ENCODE results near the gene DMRTB1.

The DMRTB1 gene

DNA sequence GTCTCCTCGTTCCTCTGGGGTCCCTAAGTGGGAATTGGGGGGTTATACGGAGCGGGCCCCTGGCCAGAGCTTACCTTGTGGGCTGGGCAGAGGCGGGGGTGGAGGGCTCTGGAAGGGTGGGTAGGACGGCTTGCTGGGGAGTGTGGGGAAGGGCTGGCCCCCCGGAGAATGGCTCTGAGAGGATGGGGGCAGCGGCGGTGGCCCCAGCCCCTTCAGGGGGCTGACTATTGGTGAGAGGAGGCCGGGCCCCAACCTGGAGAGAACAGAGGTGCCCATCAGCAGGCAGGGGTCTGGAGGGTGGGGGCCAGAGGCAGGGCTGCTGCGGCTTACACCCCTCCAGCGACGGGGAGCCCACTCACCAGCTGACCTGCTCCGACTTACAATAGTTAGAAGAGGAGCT lies 50.6 kb downstream of the DMRTB1 start:
- H2BK5ac ChIP-seq (ENCODE audit: low read depth, low read length, poor library complexity), result no peak overlapping the region
- no peak overlapping the region for H3K4ac ChIP-seq (ENCODE audit: low read depth, low read length)
- H2AK5ac ChIP-seq (ENCODE audit: low read length), result no peak overlapping the region
- no peak overlapping the region for H3K27ac ChIP-seq (ENCODE audit: low read depth, low read length)
- H3K27me3 ChIP-seq (ENCODE audit: insufficient read depth, low read length), result no peaks in the 10 kb centered on the region
- H3K4me1 ChIP-seq (ENCODE audit: control insufficient read depth in 1 of 2, insufficient read depth in 2 of 2, low read length in 2 of 2), result peaks cover 11 to 21% of the 10 kb centered on the region in 2 experiments
- no peak overlapping the region for H2AFZ ChIP-seq (ENCODE audit: insufficient read depth, low read length, poor library complexity)
- no peaks in the 10 kb centered on the region for H3K9me3 ChIP-seq (ENCODE audit: insufficient read depth, low read depth, low read length)
- no peak overlapping the region for H3K4me2 ChIP-seq (ENCODE audit: low read length)
- no peak overlapping the region for H2BK120ac ChIP-seq (ENCODE audit: insufficient read depth, low read length, poor library complexity)
- no peak overlapping the region for H3K23ac ChIP-seq (ENCODE audit: low read length)
- peaks cover 6% of the 10 kb centered on the region for H3K79me1 ChIP-seq (ENCODE audit: low read length)
- no peak overlapping the region for H3K18ac ChIP-seq (ENCODE audit: low read length)
- no peak overlapping the region for H3K9ac ChIP-seq (ENCODE audit: low read length)
- H4K8ac ChIP-seq (ENCODE audit: low read depth, low read length), result no peak overlapping the region
- H3K4me3 ChIP-seq (ENCODE audit: low read depth, low read length), result no peak overlapping the region
- no CpG with 5 or more reads among the region's 13 CpGs for WGBS (ENCODE audit: extremely low coverage, insufficient coverage, insufficient read length)
- H3K79me2 ChIP-seq (ENCODE audit: control insufficient read depth, insufficient read depth, low read length, poor library complexity), result no peaks in the 10 kb centered on the region
- DNase-seq, result no peak
- H4K91ac ChIP-seq (ENCODE audit: low read depth, low read length), result no peak overlapping the region
- no peaks in the 10 kb centered on the region for H3K36me3 ChIP-seq (ENCODE audit: control insufficient read depth in 1 of 2, insufficient read depth in 2 of 2, low read length in 2 of 2)
- H4K12ac ChIP-seq (ENCODE audit: low read depth, low read length), result no peak overlapping the region
- H2BK12ac ChIP-seq (ENCODE audit: low read length), result no peak overlapping the region
- no peak overlapping the region for H3K14ac ChIP-seq (ENCODE audit: low read length)

DNA sequence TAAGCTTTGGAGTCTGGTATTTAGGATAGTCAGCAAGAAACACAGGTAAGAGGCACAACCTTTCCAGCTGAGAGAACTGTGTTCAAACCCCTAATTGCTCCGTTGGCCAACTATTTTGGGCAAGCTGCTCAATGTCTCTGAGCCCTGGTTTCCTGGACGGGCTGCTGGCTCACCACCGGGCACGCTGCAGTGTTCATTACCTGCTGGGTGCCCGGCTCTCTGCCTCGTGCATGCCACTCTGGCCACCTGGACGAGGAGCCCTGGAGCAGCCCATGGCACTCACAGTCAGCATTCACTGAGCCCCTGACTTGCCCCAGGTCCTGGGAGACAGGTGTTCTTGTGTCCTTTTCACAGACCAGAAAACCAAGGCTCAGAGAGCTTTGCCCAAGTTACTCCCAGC lies 51.0 kb downstream of the DMRTB1 start:
- DNase-seq, result no peak
- Histone ChIP-seq H3K4ac (ENCODE audit: low read depth, low read length) (no peak overlapping the region), H3K9ac (ENCODE audit: low read length) (no peak overlapping the region), H3K79me1 (ENCODE audit: low read length) (peaks cover 6% of the 10 kb centered on the region), H2BK5ac (ENCODE audit: low read depth, low read length, poor library complexity) (no peak overlapping the region), H3K4me2 (ENCODE audit: low read length) (no peak overlapping the region), H3K27ac (ENCODE audit: low read depth, low read length) (no peak overlapping the region), H2BK120ac (ENCODE audit: insufficient read depth, low read length, poor library complexity) (no peak overlapping the region), H3K9me3 (ENCODE audit: insufficient read depth, low read depth, low read length) (no peaks in the 10 kb centered on the region), H3K23ac (ENCODE audit: low read length) (no peak overlapping the region), H3K79me2 (ENCODE audit: control insufficient read depth, insufficient read depth, low read length, poor library complexity) (no peaks in the 10 kb centered on the region), H3K4me3 (ENCODE audit: low read depth, low read length) (no peak overlapping the region), H2AK5ac (ENCODE audit: low read length) (no peak overlapping the region), H4K91ac (ENCODE audit: low read depth, low read length) (no peak overlapping the region), H4K8ac (ENCODE audit: low read depth, low read length) (no peak overlapping the region), H2AFZ (ENCODE audit: insufficient read depth, low read length, poor library complexity) (no peak overlapping the region), H3K14ac (ENCODE audit: low read length) (no peak overlapping the region), H3K18ac (ENCODE audit: low read length) (no peak overlapping the region), H3K36me3 (ENCODE audit: control insufficient read depth in 1 of 2, insufficient read depth in 2 of 2, low read length in 2 of 2) (no peaks in the 10 kb centered on the region), H2BK12ac (ENCODE audit: low read length) (no peak overlapping the region), H3K4me1 (ENCODE audit: control insufficient read depth in 1 of 2, insufficient read depth in 2 of 2, low read length in 2 of 2) (peaks cover 11 to 21% of the 10 kb centered on the region in 2 experiments), H3K27me3 (ENCODE audit: insufficient read depth, low read length) (no peaks in the 10 kb centered on the region), H4K12ac (ENCODE audit: low read depth, low read length) (no peak overlapping the region)
- WGBS (ENCODE audit: extremely low coverage, insufficient coverage, insufficient read length), result no CpG with 5 or more reads among the region's 7 CpGs

DNA sequence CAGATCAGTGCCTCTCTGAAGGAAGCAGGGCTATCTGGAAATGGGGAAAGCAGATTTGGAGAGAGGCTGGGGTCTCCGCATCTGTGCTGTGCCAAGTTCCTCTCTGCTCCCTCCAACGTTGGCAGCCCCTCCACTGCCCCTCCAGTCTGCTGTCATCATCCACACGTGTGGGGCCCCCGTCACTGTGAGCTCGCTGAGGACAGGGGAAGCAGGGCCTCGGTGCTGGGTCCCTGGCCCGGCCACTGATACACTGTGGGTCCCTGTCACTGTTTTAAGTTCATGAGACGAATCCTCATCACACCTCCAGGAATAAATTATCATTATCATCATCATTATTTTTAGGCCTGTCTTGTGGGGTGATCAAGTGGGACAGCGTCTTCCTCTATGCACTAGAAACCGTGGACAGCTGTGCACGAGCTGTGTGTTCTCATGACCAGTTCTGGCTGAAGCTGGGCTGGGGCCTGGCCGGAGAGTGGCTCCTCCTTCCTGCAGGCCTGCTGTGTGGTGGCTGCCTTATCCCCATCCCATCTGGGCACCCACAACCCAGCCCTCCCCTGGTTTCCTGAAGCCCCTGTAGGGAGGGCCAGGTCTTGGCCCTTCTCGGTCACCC lies 52.2 kb downstream of the DMRTB1 start:
- no CpG with 5 or more reads among the region's 13 CpGs for WGBS (ENCODE audit: extremely low coverage, insufficient coverage, insufficient read length)

DNA sequence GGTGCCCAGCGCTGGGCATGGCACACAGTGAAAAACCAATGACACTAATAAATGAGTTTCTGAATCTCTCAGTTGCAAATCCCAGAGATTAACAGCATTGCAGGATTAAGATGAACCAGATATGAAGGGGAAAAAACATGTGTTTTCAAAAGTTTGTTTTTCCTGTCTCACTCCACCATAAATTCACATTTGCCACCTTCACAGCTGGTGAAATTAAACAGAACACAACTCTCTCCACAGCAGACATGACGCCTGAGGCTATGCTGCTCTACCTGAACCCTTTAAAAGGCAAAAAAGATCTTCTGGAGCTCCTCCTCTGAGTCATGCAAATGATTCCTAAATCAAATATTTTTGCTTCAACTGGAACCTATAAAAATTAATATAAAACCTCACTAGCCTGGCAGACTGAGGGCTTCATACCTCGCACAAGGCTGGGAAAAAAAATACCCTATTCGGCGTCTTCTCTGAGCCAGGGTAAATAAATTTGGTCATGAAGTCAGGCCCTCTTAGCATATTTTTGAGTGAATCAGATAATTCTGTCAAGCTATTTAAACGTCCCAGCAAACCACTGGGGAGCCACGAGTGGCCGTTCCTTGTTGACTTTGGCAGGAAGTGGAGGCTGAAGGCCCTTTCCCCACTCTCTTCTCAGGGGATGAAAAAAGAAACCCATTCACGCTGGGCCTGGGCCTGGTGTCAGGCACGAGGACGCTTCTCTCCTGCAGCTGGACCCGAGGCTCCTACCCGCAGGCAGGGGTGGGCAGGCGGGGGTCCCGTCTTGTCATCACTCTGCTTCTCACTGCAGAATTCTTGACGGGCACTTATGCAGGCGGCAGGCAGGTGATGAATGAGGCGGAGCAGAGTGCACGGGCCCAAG lies 53.0 kb downstream of the DMRTB1 start:
- no CpG with 5 or more reads among the region's 19 CpGs for WGBS (ENCODE audit: extremely low coverage, insufficient coverage, insufficient read length)
- Histone ChIP-seq H3K4ac (ENCODE audit: low read depth, low read length) (no peak overlapping the region), H4K12ac (ENCODE audit: low read depth, low read length) (no peak overlapping the region)

More for the DNA sequence above, 52.2 kb downstream of the DMRTB1 start:
- Histone ChIP-seq H4K8ac (ENCODE audit: low read depth, low read length) (no peak overlapping the region), H3K4me1 (ENCODE audit: control insufficient read depth in 1 of 2, insufficient read depth in 2 of 2, low read length in 2 of 2) (peaks cover 11 to 21% of the 10 kb centered on the region in 2 experiments), H3K9me3 (ENCODE audit: insufficient read depth, low read depth, low read length) (no peaks in the 10 kb centered on the region), H3K36me3 (ENCODE audit: control insufficient read depth in 1 of 2, insufficient read depth in 2 of 2, low read length in 2 of 2) (no peaks in the 10 kb centered on the region), H4K91ac (ENCODE audit: low read depth, low read length) (peak overlapping the region; percentile 21), H2BK12ac (ENCODE audit: low read length) (no peak overlapping the region), H2BK5ac (ENCODE audit: low read depth, low read length, poor library complexity) (no peak overlapping the region), H3K18ac (ENCODE audit: low read length) (no peak overlapping the region), H2AFZ (ENCODE audit: insufficient read depth, low read length, poor library complexity) (no peak overlapping the region), H3K79me2 (ENCODE audit: control insufficient read depth, insufficient read depth, low read length, poor library complexity) (no peaks in the 10 kb centered on the region), H3K27me3 (ENCODE audit: insufficient read depth, low read length) (no peaks in the 10 kb centered on the region), H4K12ac (ENCODE audit: low read depth, low read length) (no peak overlapping the region), H2AK5ac (ENCODE audit: low read length) (no peak overlapping the region), H3K79me1 (ENCODE audit: low read length) (peaks cover 6% of the 10 kb centered on the region), H3K4me3 (ENCODE audit: low read depth, low read length) (no peak overlapping the region), H2BK120ac (ENCODE audit: insufficient read depth, low read length, poor library complexity) (no peak overlapping the region), H3K4ac (ENCODE audit: low read depth, low read length) (no peak overlapping the region), H3K14ac (ENCODE audit: low read length) (no peak overlapping the region), H3K27ac (ENCODE audit: low read depth, low read length) (peak overlapping the region; percentile 3), H3K9ac (ENCODE audit: low read length) (no peak overlapping the region), H3K4me2 (ENCODE audit: low read length) (peak overlapping the region; percentile 30), H3K23ac (ENCODE audit: low read length) (no peak overlapping the region)
- no peak for DNase-seq

More for the DNA sequence above, 53.0 kb downstream of the DMRTB1 start:
- no peak overlapping the region for H3K9ac ChIP-seq (ENCODE audit: low read length)
- H3K4me1 ChIP-seq (ENCODE audit: control insufficient read depth in 1 of 2, insufficient read depth in 2 of 2, low read length in 2 of 2), result peaks cover 11 to 21% of the 10 kb centered on the region in 2 experiments
- H3K79me2 ChIP-seq (ENCODE audit: control insufficient read depth, insufficient read depth, low read length, poor library complexity), result no peaks in the 10 kb centered on the region
- no peak overlapping the region for H3K23ac ChIP-seq (ENCODE audit: low read length)
- peak overlapping the region; percentile 8 for H2BK120ac ChIP-seq (ENCODE audit: insufficient read depth, low read length, poor library complexity)
- peak overlapping the region; percentile 30 for H3K4me2 ChIP-seq (ENCODE audit: low read length)
- peak overlapping the region; percentile 34 for H3K27ac ChIP-seq (ENCODE audit: low read depth, low read length)
- H3K18ac ChIP-seq (ENCODE audit: low read length), result peak overlapping the region; percentile 51
- peak overlapping the region; percentile 18 for H2BK5ac ChIP-seq (ENCODE audit: low read depth, low read length, poor library complexity)
- no peak overlapping the region for H2AFZ ChIP-seq (ENCODE audit: insufficient read depth, low read length, poor library complexity)
- peak overlapping the region; percentile 15 for H2BK12ac ChIP-seq (ENCODE audit: low read length)
- H3K27me3 ChIP-seq (ENCODE audit: insufficient read depth, low read length), result no peaks in the 10 kb centered on the region
- no peaks in the 10 kb centered on the region for H3K9me3 ChIP-seq (ENCODE audit: insufficient read depth, low read depth, low read length)
- H4K91ac ChIP-seq (ENCODE audit: low read depth, low read length), result peak overlapping the region; percentile 20
- no peaks in the 10 kb centered on the region for H3K36me3 ChIP-seq (ENCODE audit: control insufficient read depth in 1 of 2, insufficient read depth in 2 of 2, low read length in 2 of 2)
- no peak overlapping the region for H3K14ac ChIP-seq (ENCODE audit: low read length)
- no peak overlapping the region for H2AK5ac ChIP-seq (ENCODE audit: low read length)
- H3K4me3 ChIP-seq (ENCODE audit: low read depth, low read length), result no peak overlapping the region
- peaks cover 6% of the 10 kb centered on the region for H3K79me1 ChIP-seq (ENCODE audit: low read length)
- no peak for DNase-seq
- H4K8ac ChIP-seq (ENCODE audit: low read depth, low read length), result no peak overlapping the region

All from trophoblast cell (in vitro differentiated cells and primary cell).